GM23248 (cell line): ENCODE measurements around the gene IL12RB1. TPM values are rescaled to one million over a fixed set of nuclear protein-coding genes. Genes with fewer than 3 reads are reported as not detected.

ENCODE experiments used
- DNase-seq: peaks from one replicate; pipeline ENCODE4 v3.0.0-alpha.2; 2015
- H2AFZ ChIP-seq: fragments of 200-600 bp; sonication (generic); 2 replicates; pipeline ENCODE4 v1.6.1; 2016; ENCODE audit warnings: antibody characterized with exemption
- H3F3A ChIP-seq: fragments of 200-600 bp; sonication (generic); 2 replicates; pipeline ENCODE4 v1.6.1; 2016; ENCODE audit warnings: mild to moderate bottlenecking, antibody characterized with exemption, mixed run types; ENCODE audit not compliant: insufficient read depth
- H3K27ac ChIP-seq: fragments of 200-600 bp; sonication (generic); 2 replicates; pipeline ENCODE4 v1.5.1; 2016; ENCODE audit warnings: mild to moderate bottlenecking
- H3K27me3 ChIP-seq: fragments of 200-600 bp; sonication (generic); replicated peaks from 2 replicates; pipeline ENCODE4 v1.6.1; 2016; ENCODE audit warnings: mild to moderate bottlenecking; ENCODE audit not compliant: insufficient read depth
- H3K36me3 ChIP-seq: fragments of 200-600 bp; sonication (generic); 2 replicates; pipeline ENCODE4 v1.6.1; 2016; ENCODE audit warnings: low read depth, mild to moderate bottlenecking
- H3K4me1 ChIP-seq: fragments of 200-600 bp; sonication (generic); 2 replicates; pipeline ENCODE4 v1.6.1; 2016; ENCODE audit warnings: mild to moderate bottlenecking; ENCODE audit not compliant: insufficient read depth
- H3K4me2 ChIP-seq: fragments of 200-600 bp; sonication (generic); one replicate; pipeline ENCODE4 v1.6.1; 2016; ENCODE audit warnings: mild to moderate bottlenecking; ENCODE audit not compliant: unreplicated experiment
- H3K4me3 ChIP-seq: fragments of 200-600 bp; sonication (generic); 2 replicates; pipeline ENCODE4 v1.5.1; 2016; ENCODE audit warnings: mild to moderate bottlenecking
- H3K79me2 ChIP-seq: fragments of 200-600 bp; sonication (generic); 2 replicates; pipeline ENCODE4 v1.6.1; 2016; ENCODE audit warnings: mild to moderate bottlenecking; ENCODE audit not compliant: insufficient read depth
- H3K9ac ChIP-seq: fragments of 200-600 bp; sonication (generic); 2 replicates; pipeline ENCODE4 v1.6.1; 2016; ENCODE audit warnings: mild to moderate bottlenecking
- H3K9me2 ChIP-seq: fragments of 200-600 bp; sonication (generic); 2 replicates; pipeline ENCODE4 v1.6.1; 2016; ENCODE audit warnings: mixed run types, mild to moderate bottlenecking, moderate library complexity; ENCODE audit not compliant: insufficient read depth
- H3K9me3 ChIP-seq: fragments of 200-600 bp; sonication (generic); one replicate; pipeline ENCODE4 v1.6.1; 2017; ENCODE audit warnings: low read depth
- H4K20me1 ChIP-seq: fragments of 200-600 bp; sonication (generic); 2 replicates; pipeline ENCODE4 v1.6.0; 2016; ENCODE audit not compliant: insufficient read depth
- EZH2 ChIP-seq: fragments of 200-600 bp; sonication (generic); IDR thresholded peaks from 2 replicates; pipeline ENCODE4 v1.6.1; 2018; ENCODE audit warnings: antibody characterized with exemption, mild to moderate bottlenecking; ENCODE audit not compliant: insufficient read depth, poor library complexity, severe bottlenecking
- EZH2phosphoT487 ChIP-seq: fragments of 200-600 bp; sonication (generic); IDR thresholded peaks from 2 replicates; pipeline ENCODE4 v1.6.1; 2018; ENCODE audit warnings: antibody characterized with exemption, moderate library complexity, mild to moderate bottlenecking, low read depth; ENCODE audit not compliant: insufficient read depth
- WGBS, 2 experiments: methylation state at CpG; one replicate each; pipeline ENCODE4 v1.1.6; 2015 to 2017; ENCODE audit warnings: low lambda C conversion rate in 2 of 2, low coverage in 1 of 2; ENCODE audit errors: missing lambda C conversion rate in 2 of 2; 5-methylcytosine and 5-hydroxymethylcytosine counted together
- in situ Hi-C: fragments of 300-500 bp; cut with MboI; formaldehyde crosslinking; loops from 2 replicates; pipeline ENCODE4 v1.15.0; 2020
- polyA plus RNA-seq: library from polyadenylated mRNA; unstranded; fragments of >200 nt; fragmentation: Nextera tagmentation; extraction: Ambion mirVana; gene quantifications from 2 replicates; pipeline ENCODE4 v1.2.1, GENCODE V29; 2016
- total RNA-seq: library from RNA; depleted of rRNA; stranded (reverse); fragments of >200 nt; shearing (Covaris generic); gene quantifications from 2 replicates; pipeline ENCODE4 v1.2.3, GENCODE V29; 2014; rRNA removed

Gene IL12RB1
- not detected in 2 replicates for total RNA-seq
- not detected in 2 replicates for polyA plus RNA-seq

DNA sequence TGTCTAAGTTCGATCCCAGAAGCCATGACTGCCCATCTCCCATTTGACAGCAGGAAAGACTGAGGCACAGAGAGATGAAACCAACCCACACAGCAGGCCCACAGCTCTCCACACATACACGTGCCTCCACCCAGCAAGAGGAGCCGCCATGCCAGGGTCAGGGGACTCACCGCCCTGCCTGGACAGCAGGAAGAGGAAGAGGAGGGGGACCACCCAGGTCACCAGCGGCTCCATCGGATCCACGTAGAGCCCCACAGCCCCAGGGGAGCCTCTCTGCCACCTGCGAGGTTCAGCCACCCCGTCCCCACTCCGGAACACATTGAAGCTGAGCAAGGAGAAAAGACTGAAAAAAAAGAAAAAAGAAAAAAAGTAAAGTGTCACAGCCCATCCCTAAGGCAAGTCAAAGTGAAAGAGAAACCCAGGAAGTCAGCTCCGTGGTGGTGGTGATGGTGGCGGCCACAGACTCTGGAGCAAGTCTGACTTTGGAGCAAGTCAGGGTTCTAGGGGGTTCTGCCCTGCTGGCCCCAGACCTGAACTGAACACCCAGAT, at the start of gene IL12RB1:
IL12RB1 (minus strand) TSS at position 345 of the 549 bp plus-strand sequence; CDS start at position 234, 111 bp downstream.
- Histone ChIP-seq H3K4me2 (no peak within 1 kb of the TSS), H3K9me3 (no peaks in the 10 kb centered on the region), H2AFZ (no peak within 1 kb of the TSS), H3F3A (0 out of 2 replicates have a peak, but pooled peaks cover 5% of the 10 kb centered on the region), H3K79me2 (no peaks in the 10 kb centered on the region), H3K4me1 (no peaks in the 10 kb centered on the region), H3K9ac (no peak within 1 kb of the TSS), H3K4me3 (no peak within 1 kb of the TSS), H3K36me3 (no peaks in the 10 kb centered on the region), H4K20me1 (no peaks in the 10 kb centered on the region), H3K27ac (no peak within 1 kb of the TSS), H3K9me2 (no peaks in the 10 kb centered on the region), H3K27me3 (no peaks in the 10 kb centered on the region)
- no peak for TF ChIP-seq EZH2phosphoT487
- no peak for TF ChIP-seq EZH2
- 66 to 68% methylated on average over 12 of the region's 12 CpGs for WGBS, 2 experiments
- no peak for DNase-seq
- in situ Hi-C loops: no loop called here

DNA sequence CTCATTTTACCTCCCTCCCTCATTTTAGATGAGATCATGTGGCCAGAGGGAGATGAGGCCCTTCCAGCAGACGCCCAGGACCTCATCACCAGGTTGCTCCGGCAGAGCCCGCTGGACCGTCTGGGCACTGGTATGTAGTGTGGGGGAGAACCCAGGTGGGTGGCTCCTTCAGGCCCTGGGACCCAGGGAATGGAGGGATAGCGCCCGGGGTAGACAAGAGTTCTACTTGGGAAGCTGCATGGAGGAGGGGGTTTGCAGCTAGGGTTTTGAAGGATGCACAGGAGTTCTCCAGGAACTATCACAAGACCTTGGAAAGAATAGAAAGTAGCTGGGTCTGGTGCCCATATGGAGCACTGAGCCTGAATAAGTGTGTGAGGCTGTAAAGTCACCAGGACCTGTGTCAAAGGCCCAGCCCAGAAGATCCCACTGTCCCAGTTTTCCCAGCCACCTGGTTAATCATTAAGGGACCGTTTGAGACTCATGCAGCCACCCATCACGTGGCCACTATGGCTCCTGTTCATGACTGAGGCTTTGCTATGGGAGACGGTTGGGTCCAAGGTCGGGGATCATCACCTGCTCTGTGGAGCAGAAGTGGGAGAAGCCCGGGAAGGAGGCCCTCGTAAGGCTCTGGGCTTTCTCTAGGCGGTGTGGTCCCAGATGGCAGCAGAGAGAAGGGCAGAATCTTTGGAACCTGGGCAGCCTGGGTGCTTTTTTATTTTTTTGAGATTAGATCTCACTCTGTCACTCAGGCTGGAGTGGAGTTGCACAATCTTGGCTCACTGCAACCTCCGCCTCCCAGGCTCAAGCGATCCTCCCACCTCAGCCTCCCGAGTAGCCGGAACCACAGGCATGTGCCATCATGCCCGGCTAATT, 49.2 kb upstream of the IL12RB1 start:
- Histone ChIP-seq H3K27ac (no peak overlapping the region), H2AFZ (no peak overlapping the region), H3K4me3 (no peak overlapping the region), H3K79me2 (no peaks in the 10 kb centered on the region), H3K4me2 (no peak overlapping the region), H3K9ac (no peak overlapping the region), H4K20me1 (no peaks in the 10 kb centered on the region), H3K9me2 (no peaks in the 10 kb centered on the region), H3K9me3 (no peaks in the 10 kb centered on the region), H3K4me1 (no peaks in the 10 kb centered on the region), H3K27me3 (no peaks in the 10 kb centered on the region), H3K36me3 (peaks cover 6% of the 10 kb centered on the region; the same call in 1 of the 2 replicates), H3F3A (no peaks in the 10 kb centered on the region)
- DNase-seq: no peak
- TF ChIP-seq EZH2: no peak
- no peak for TF ChIP-seq EZH2phosphoT487
- WGBS, 2 experiments: 86 to 88% methylated on average over 18 of the region's 18 CpGs
- in situ Hi-C loops: no loop called here

DNA sequence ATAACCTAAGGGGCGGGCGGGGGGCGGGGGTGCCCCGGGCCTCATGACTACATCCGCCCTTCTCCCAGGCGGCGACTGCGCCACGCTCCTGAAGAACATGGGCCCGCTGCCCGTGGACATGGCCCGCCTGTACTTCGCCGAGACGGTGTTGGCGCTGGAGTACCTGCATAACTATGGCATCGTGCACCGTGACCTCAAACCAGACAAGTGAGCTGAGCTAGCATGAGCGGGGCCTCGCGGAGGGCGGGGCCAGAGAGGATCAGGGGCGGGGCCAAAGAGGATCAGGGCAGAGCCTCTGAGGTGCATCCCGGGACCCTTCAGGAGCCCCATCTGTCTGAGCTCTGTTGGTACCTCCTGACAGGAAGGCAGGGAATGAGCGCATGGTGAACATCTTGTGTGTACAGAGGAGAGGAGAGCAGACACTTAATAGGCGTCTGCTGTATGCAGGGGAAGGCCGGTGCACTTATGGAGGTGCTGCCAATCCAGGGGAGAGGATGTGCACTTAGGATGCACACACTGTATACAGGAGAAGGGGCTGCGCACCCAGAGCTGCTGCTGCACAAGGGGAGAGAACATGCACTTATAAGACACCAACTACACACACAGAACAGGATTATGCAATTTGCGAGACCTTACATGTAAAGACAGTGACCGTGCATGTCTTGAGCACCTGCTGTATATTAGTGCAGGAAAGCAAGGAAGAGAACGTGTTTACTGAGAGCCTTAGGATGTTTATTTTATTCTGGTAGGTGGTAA, 45.3 kb upstream of the IL12RB1 start:
- Histone ChIP-seq H3K4me2 (no peak overlapping the region), H3K4me3 (no peak overlapping the region), H3K27ac (no peak overlapping the region), H3K9me3 (no peaks in the 10 kb centered on the region), H3K27me3 (no peaks in the 10 kb centered on the region), H4K20me1 (no peaks in the 10 kb centered on the region), H3K36me3 (no peaks in the 10 kb centered on the region; the same call in 1 of the 2 replicates), H3K9ac (no peak overlapping the region), H2AFZ (no peak overlapping the region), H3K9me2 (no peaks in the 10 kb centered on the region), H3K79me2 (no peaks in the 10 kb centered on the region), H3K4me1 (no peaks in the 10 kb centered on the region), H3F3A (no peaks in the 10 kb centered on the region)
- TF ChIP-seq EZH2phosphoT487 (no peak), EZH2 (no peak)
- DNase-seq: no peak
- WGBS, 2 experiments: 83 to 90% methylated on average over 24 to 31 of the region's 31 CpGs
- in situ Hi-C loops: no loop called here

DNA sequence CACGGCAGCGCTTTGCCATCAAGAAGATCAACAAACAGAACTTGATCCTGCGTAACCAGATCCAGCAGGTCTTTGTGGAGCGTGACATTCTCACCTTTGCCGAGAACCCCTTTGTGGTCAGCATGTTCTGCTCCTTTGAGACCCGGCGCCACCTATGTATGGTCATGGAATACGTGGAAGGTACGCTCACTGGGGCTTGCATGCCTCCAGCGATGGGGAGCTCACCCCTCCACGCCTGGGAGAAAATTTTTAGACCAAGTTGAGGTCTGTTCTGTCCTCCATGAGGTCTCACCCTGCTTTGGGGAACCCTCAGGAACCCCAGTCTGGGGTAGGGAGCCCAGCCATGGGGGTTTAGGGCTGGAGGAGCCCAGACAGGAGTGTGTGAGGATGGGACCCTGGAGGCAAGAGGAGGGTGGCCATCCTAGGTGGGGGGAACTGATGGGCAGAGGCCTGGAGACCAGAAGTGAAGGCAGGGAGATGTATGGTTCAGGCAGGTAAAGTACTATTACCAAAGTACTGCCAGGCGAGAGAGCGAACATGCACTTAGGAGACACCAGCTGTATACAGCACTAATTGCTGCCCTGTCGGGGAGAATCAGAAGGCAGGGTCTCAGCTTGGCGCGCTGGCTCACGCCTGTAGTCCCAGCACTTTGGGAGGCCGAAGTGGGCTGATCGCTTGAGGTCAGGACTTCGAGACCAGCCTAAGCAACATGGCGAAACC, 43.9 kb upstream of the IL12RB1 start:
- Histone ChIP-seq H3F3A (no peaks in the 10 kb centered on the region), H3K9me2 (no peaks in the 10 kb centered on the region), H3K36me3 (no peaks in the 10 kb centered on the region; the same call in 1 of the 2 replicates), H4K20me1 (no peaks in the 10 kb centered on the region), H3K9me3 (no peaks in the 10 kb centered on the region), H3K4me2 (no peak overlapping the region), H3K79me2 (no peaks in the 10 kb centered on the region), H3K4me3 (no peak overlapping the region), H3K27ac (no peak overlapping the region), H3K27me3 (no peaks in the 10 kb centered on the region), H3K4me1 (no peaks in the 10 kb centered on the region), H2AFZ (no peak overlapping the region), H3K9ac (no peak overlapping the region)
- WGBS, 2 experiments: 92% methylated on average over 21 of the region's 21 CpGs
- TF ChIP-seq EZH2phosphoT487: no peak
- TF ChIP-seq EZH2: no peak
- DNase-seq: no peak
- in situ Hi-C loops: no loop called here
